ACC112 (cell line): ENCODE measurements around the gene RAB11FIP4.

Experiments
- H2AFZ ChIP-seq: fragments of 200-600 bp; sonication (generic); one replicate; pipeline ENCODE4 v1.6.0; 2017; ENCODE audit warnings: antibody characterized with exemption, low read length; ENCODE audit not compliant: unreplicated experiment
- H3K27ac ChIP-seq: fragments of 200-600 bp; sonication (generic); 2 replicates; pipeline ENCODE4 v1.5.1; 2014; ENCODE audit warnings: low read depth, mild to moderate bottlenecking, antibody characterized with exemption, low read length, moderate library complexity
- H3K27me3 ChIP-seq: fragments of 200-600 bp; sonication (generic); 2 replicates; pipeline ENCODE4 v1.6.1; 2014; ENCODE audit warnings: mild to moderate bottlenecking, antibody characterized with exemption, low read length, moderate library complexity, mixed read lengths; ENCODE audit not compliant: insufficient read depth
- H3K36me3 ChIP-seq: fragments of 200-600 bp; sonication (generic); 2 replicates; pipeline ENCODE4 v1.6.1; 2016; ENCODE audit warnings: mild to moderate bottlenecking, antibody characterized with exemption, low read length, moderate library complexity, mixed read lengths; ENCODE audit not compliant: insufficient read depth
- H3K4me1 ChIP-seq: fragments of 200-600 bp; sonication (generic); one replicate; pipeline ENCODE4 v1.6.1; 2016; ENCODE audit warnings: low read length, mixed read lengths; ENCODE audit not compliant: insufficient read depth, unreplicated experiment, control insufficient read depth
- H3K4me3 ChIP-seq: fragments of 200-600 bp; sonication (generic); 2 replicates; pipeline ENCODE4 v1.5.1; 2014; ENCODE audit warnings: mild to moderate bottlenecking, low read depth, low read length
- H3K79me2 ChIP-seq: fragments of 200-600 bp; sonication (generic); one replicate; pipeline ENCODE4 v1.6.0; 2016; ENCODE audit warnings: low read length; ENCODE audit not compliant: control insufficient read depth, unreplicated experiment, insufficient read depth

RAB11FIP4 gene

GRCh38 chr17:31517524-31517923 is 126.0 kb downstream of the RAB11FIP4 start:
- Histone ChIP-seq H3K4me3 (no peak overlapping the region), H3K27ac (no peak overlapping the region), H3K36me3 (no peaks in the 10 kb centered on the region), H2AFZ (no peak overlapping the region), H3K27me3 (no peaks in the 10 kb centered on the region), H3K4me1 (no peaks in the 10 kb centered on the region), H3K79me2 (no peaks in the 10 kb centered on the region)

- no peaks in the 10 kb centered on the region for H3K79me2 ChIP-seq
- no peaks in the 10 kb centered on the region for H3K27me3 ChIP-seq
- H3K4me1 ChIP-seq, result no peaks in the 10 kb centered on the region
- H3K27ac ChIP-seq, result no peak overlapping the region
- no peaks in the 10 kb centered on the region for H3K36me3 ChIP-seq
- H3K4me3 ChIP-seq, result no peak overlapping the region
- H2AFZ ChIP-seq, result no peak overlapping the region
These were observed 127.0 kb downstream of the RAB11FIP4 start for GRCh38 chr17:31518478-31518877.

GRCh38 chr17:31521632-31522283 is 130.3 kb downstream of the RAB11FIP4 start:
- Histone ChIP-seq H2AFZ (no peak overlapping the region), H3K27me3 (no peaks in the 10 kb centered on the region), H3K27ac (no peak overlapping the region), H3K79me2 (no peaks in the 10 kb centered on the region), H3K4me1 (no peaks in the 10 kb centered on the region), H3K36me3 (no peaks in the 10 kb centered on the region), H3K4me3 (no peak overlapping the region)

- Histone ChIP-seq H2AFZ (no peak overlapping the region), H3K36me3 (no peaks in the 10 kb centered on the region)
These were observed 130.9 kb downstream of the RAB11FIP4 start for GRCh38 chr17:31522284-31522931.

GRCh38 chr17:31522987-31523495 is 131.6 kb downstream of the RAB11FIP4 start:
- Histone ChIP-seq H3K4me1 (peaks cover 6% of the 10 kb centered on the region), H3K4me3 (no peak overlapping the region), H3K27ac (no peak overlapping the region), H2AFZ (no peak overlapping the region), H3K79me2 (no peaks in the 10 kb centered on the region), H3K36me3 (no peaks in the 10 kb centered on the region), H3K27me3 (no peaks in the 10 kb centered on the region)

More at GRCh38 chr17:31522284-31522931, 130.9 kb downstream of the RAB11FIP4 start:
- Histone ChIP-seq H3K79me2 (no peaks in the 10 kb centered on the region), H3K4me1 (peaks cover under 1% of the 10 kb centered on the region), H3K27ac (no peak overlapping the region), H3K27me3 (no peaks in the 10 kb centered on the region), H3K4me3 (no peak overlapping the region)

- peaks cover 6% of the 10 kb centered on the region for H3K4me1 ChIP-seq
- no peak overlapping the region for H3K4me3 ChIP-seq
- no peak overlapping the region for H3K27ac ChIP-seq
- no peaks in the 10 kb centered on the region for H3K36me3 ChIP-seq
- H3K79me2 ChIP-seq, result no peaks in the 10 kb centered on the region
- no peaks in the 10 kb centered on the region for H3K27me3 ChIP-seq
- no peak overlapping the region for H2AFZ ChIP-seq
These were observed 132.6 kb downstream of the RAB11FIP4 start for GRCh38 chr17:31523862-31524730.

GRCh38 chr17:31524926-31525800 is 133.7 kb downstream of the RAB11FIP4 start:
- Histone ChIP-seq H3K27me3 (no peaks in the 10 kb centered on the region), H3K36me3 (no peaks in the 10 kb centered on the region), H3K4me3 (no peak overlapping the region), H3K27ac (no peak overlapping the region), H2AFZ (no peak overlapping the region), H3K4me1 (peaks cover 6% of the 10 kb centered on the region), H3K79me2 (no peaks in the 10 kb centered on the region)

- no peaks in the 10 kb centered on the region for H3K79me2 ChIP-seq
These were observed 134.5 kb downstream of the RAB11FIP4 start for GRCh38 chr17:31525801-31526549.

GRCh38 chr17:31527606-31528005 is 136.1 kb downstream of the RAB11FIP4 start:
- Histone ChIP-seq H3K27ac (no peak overlapping the region), H3K36me3 (no peaks in the 10 kb centered on the region), H3K79me2 (no peaks in the 10 kb centered on the region)

More at GRCh38 chr17:31525801-31526549, 134.5 kb downstream of the RAB11FIP4 start:
- H2AFZ ChIP-seq, result no peak overlapping the region
- no peak overlapping the region for H3K27ac ChIP-seq
- H3K27me3 ChIP-seq, result no peaks in the 10 kb centered on the region
- H3K4me3 ChIP-seq, result no peak overlapping the region
- H3K36me3 ChIP-seq, result no peaks in the 10 kb centered on the region
- H3K4me1 ChIP-seq, result peaks cover 6% of the 10 kb centered on the region

More at GRCh38 chr17:31527606-31528005, 136.1 kb downstream of the RAB11FIP4 start:
- Histone ChIP-seq H3K4me1 (peaks cover 6% of the 10 kb centered on the region), H3K4me3 (no peak overlapping the region), H3K27me3 (no peaks in the 10 kb centered on the region), H2AFZ (no peak overlapping the region)
